Measurements from ENCODE around the gene POC1B.

GRCh38 chr12:89468648-89469326 lies 57.1 kb downstream of the POC1B start:
- TF ChIP-seq ZFP3 (CRISPR knock-in tag; IDR thresholded peaks at IDR 0.05) (no peak), CREB5 (CRISPR knock-in tag; IDR thresholded peaks at IDR 0.05; ENCODE audit: low read depth) (no peak), TOX (CRISPR knock-in tag; IDR thresholded peaks at IDR 0.05; ENCODE audit: borderline replicate concordance) (no peak)

Data from SK-N-SH treated with all-trans-retinoic acid at 6 μM for 48 hours (cell line).